Measurements from ENCODE around the gene PKP2. TPM values are rescaled to one million over a fixed set of nuclear protein-coding genes. Genes with fewer than 3 reads are reported as not detected.

The PKP2 gene
- total and polyA plus RNA-seq, 2 of the 8 experiments (the other 6 are each of a cell fraction or from before 2014, with no cell fraction given), result 9.6 to 44.8 TPM

DNA sequence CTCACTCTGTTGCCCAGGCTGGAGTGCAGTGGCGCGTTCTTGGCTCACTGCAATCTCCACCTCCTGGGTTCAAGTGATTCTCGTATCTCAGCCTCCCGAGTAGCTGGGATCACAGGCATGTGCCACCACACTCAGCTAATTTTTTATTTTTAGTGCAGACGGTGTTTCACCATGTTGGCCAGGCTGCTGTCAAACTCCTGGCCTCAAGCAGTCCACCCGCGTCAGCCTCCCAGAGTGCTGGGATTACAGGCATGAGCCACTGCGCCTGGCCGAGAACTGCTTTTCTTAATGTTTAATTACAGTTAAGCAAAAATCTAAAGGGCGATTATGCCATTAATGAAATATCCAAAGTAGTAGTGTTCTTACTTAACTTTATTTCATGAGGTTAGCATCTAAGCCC lies 154.4 kb downstream of the PKP2 start:
- no peak overlapping the region for H3K9ac ChIP-seq (replicated peaks in 1 of 4; ENCODE audit: extremely low read depth in 1 of 4, low read depth in 3 of 4, low read length in 3 of 4)
- ChIA-PET CTCF (ENCODE audit: partially characterized antibody) (interaction anchor here (0.7 to 2.7 kb wide), 2 partner anchors 12 to 1087 kb away, joined by 3 to 5 read pairs; no protein-coding TSS in a partner anchor), POLR2A (ENCODE audit: partially characterized antibody) (interaction anchor here (1.5 kb wide), 1 partner anchor 13 kb away, joined by 5 read pairs; the partner anchor contains the start of gene YARS2)
- no peak overlapping the region for H4K8ac ChIP-seq (ENCODE audit: extremely low read depth, insufficient read depth, low read length)
- H3K4me1 ChIP-seq (replicated peaks in 1 of 4; ENCODE audit: control insufficient read depth in 3 of 4, insufficient read depth in 4 of 4, low read length in 3 of 4), result peaks cover 0 to 3% (median under 1%) of the 10 kb centered on the region in 4 experiments; a peak in 2 of 7 replicates
- no peak overlapping the region for H2BK5ac ChIP-seq (ENCODE audit: low read depth, low read length)
- no peak overlapping the region for H2BK15ac ChIP-seq (ENCODE audit: low read length)
- DNase-seq (ENCODE audit: low read depth in 1 of 2, low spot score in 2 of 2) (no peak), FAIRE-seq (no peak)
- no peak overlapping the region for H3K23ac ChIP-seq (ENCODE audit: insufficient read length)
- H4K20me1 ChIP-seq (replicated peaks in 1 of 2; ENCODE audit: control insufficient read depth in 1 of 2, insufficient read depth in 2 of 2, low read length in 2 of 2), result peaks cover 1 to 2% of the 10 kb centered on the region in 2 experiments
- H3K4me3 ChIP-seq (ENCODE audit: extremely low read depth in 1 of 4, insufficient read depth in 2 of 4, low read depth in 3 of 4, low read length in 4 of 4), result no peak overlapping the region
- no peaks in the 10 kb centered on the region for H3K23me2 ChIP-seq (ENCODE audit: low read depth, low read length)
- H3K18ac ChIP-seq (ENCODE audit: extremely low read depth, low read length), result no peak overlapping the region
- H2BK20ac ChIP-seq (ENCODE audit: low read length), result no peak overlapping the region
- H3K4ac ChIP-seq (replicated peaks; ENCODE audit: insufficient read length, low read depth, low read length), result no peak overlapping the region
- H2BK12ac ChIP-seq (ENCODE audit: low read depth, low read length), result no peak overlapping the region
- no peak overlapping the region for H3K56ac ChIP-seq (replicated peaks; ENCODE audit: insufficient read length, low read depth, low read length)
- 92% methylated on average over 10 of the region's 10 CpGs; no CpG with 5 or more reads in 1 of the 2 experiments for WGBS, 2 experiments (ENCODE audit: extremely low coverage in 1 of 2, insufficient coverage in 1 of 2, insufficient read length in 1 of 2, insufficient replicate concordance in 2 of 2, low coverage in 1 of 2, low lambda C conversion rate in 2 of 2, missing lambda C conversion rate in 1 of 2)
- no peaks in the 10 kb centered on the region for H3K27me3 ChIP-seq (replicated peaks in 1 of 4; ENCODE audit: control insufficient read depth in 3 of 4, extremely low read depth in 1 of 4, insufficient read depth in 3 of 4, low read length in 3 of 4)
- no peak overlapping the region for H3K27ac ChIP-seq (ENCODE audit: low read depth, low read length)
- no peaks in the 10 kb centered on the region for H3K79me2 ChIP-seq (ENCODE audit: control insufficient read depth in 1 of 2, insufficient read depth in 2 of 2, low read length in 2 of 2)
- H4K91ac ChIP-seq (replicated peaks; ENCODE audit: insufficient read length, low read length), result no peak overlapping the region
- no peaks in the 10 kb centered on the region for H3K9me3 ChIP-seq (ENCODE audit: insufficient read depth in 2 of 2, low read depth in 1 of 2, low read length in 1 of 2)
- no peak overlapping the region for H3K4me2 ChIP-seq (ENCODE audit: insufficient read depth in 1 of 2, low read depth in 2 of 2, low read length in 2 of 2)
- peaks cover 0 to 81% (median 40%) of the 10 kb centered on the region in 4 experiments; a peak in 7 of 8 replicates for H3K36me3 ChIP-seq (ENCODE audit: control insufficient read depth in 2 of 4, insufficient read depth in 4 of 4, low read length in 3 of 4)
- H2AFZ ChIP-seq (ENCODE audit: low read length), result no peak overlapping the region
- H2AK5ac ChIP-seq (ENCODE audit: low read depth, low read length), result no peak overlapping the region
- H4K5ac ChIP-seq (ENCODE audit: insufficient read length, low read depth, low read length), result no peak overlapping the region
- no peaks in the 10 kb centered on the region for H3K79me1 ChIP-seq (ENCODE audit: low read depth, low read length)
- H2BK120ac ChIP-seq (replicated peaks; ENCODE audit: low read depth, low read length), result no peak overlapping the region
- TF ChIP-seq MAFK (IDR thresholded peaks at IDR 0.05; ENCODE audit: low read depth, low read length), result no peak
- TF ChIP-seq ZNF274 (IDR thresholded peaks at IDR 0.05; ENCODE audit: borderline replicate concordance, extremely low read depth, low read length), result no peak
- TF ChIP-seq RBBP5 (IDR thresholded peaks at IDR 0.05; ENCODE audit: borderline replicate concordance, low read depth, low read length), result no peak
- TF ChIP-seq, protein P1, sequence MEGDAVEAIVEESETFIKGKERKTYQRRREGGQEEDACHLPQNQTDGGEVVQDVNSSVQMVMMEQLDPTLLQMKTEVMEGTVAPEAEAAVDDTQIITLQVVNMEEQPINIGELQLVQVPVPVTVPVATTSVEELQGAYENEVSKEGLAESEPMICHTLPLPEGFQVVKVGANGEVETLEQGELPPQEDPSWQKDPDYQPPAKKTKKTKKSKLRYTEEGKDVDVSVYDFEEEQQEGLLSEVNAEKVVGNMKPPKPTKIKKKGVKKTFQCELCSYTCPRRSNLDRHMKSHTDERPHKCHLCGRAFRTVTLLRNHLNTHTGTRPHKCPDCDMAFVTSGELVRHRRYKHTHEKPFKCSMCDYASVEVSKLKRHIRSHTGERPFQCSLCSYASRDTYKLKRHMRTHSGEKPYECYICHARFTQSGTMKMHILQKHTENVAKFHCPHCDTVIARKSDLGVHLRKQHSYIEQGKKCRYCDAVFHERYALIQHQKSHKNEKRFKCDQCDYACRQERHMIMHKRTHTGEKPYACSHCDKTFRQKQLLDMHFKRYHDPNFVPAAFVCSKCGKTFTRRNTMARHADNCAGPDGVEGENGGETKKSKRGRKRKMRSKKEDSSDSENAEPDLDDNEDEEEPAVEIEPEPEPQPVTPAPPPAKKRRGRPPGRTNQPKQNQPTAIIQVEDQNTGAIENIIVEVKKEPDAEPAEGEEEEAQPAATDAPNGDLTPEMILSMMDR (IDR thresholded peaks at IDR 0.05; ENCODE audit: control extremely low read depth in 1 of 3, insufficient read depth in 1 of 3, low read depth in 1 of 3, low read length in 3 of 3), result no peak
- H3K14ac ChIP-seq (ENCODE audit: insufficient read length), result no peak overlapping the region
